Large intestine (tissue), 3 donors: ENCODE measurements around the gene HPN. TPM values are rescaled to one million over a fixed set of nuclear protein-coding genes. Genes with fewer than 3 reads are reported as not detected.
"Not testable (repeated sequence)": the region's sequence is repeated elsewhere in the genome, so short reads cannot be mapped to it uniquely, and the experiment has no call there.

Experiments
- DNase-seq, 2 donors: peaks; one replicate each; pipeline versions ENCODE4 v3.0.0 to v3.0.0-alpha.2; 2013
- H3K27ac ChIP-seq: one replicate; pipeline ENCODE4 v1.5.1; 2013; ENCODE audit warnings: low read length
- H3K27me3 ChIP-seq: 2 replicates; pipeline ENCODE4 v1.6.1; 2013; ENCODE audit warnings: low read length; ENCODE audit not compliant: control insufficient read depth, insufficient read depth
- H3K36me3 ChIP-seq: 2 replicates; pipeline ENCODE4 v1.6.1; 2013; ENCODE audit warnings: low read length; ENCODE audit not compliant: control insufficient read depth, insufficient read depth
- H3K4me1 ChIP-seq: one replicate; pipeline ENCODE4 v1.6.1; 2013; ENCODE audit warnings: low read length; ENCODE audit not compliant: control insufficient read depth, insufficient read depth
- H3K4me3 ChIP-seq: one replicate; pipeline ENCODE4 v1.5.1; 2013; ENCODE audit warnings: low read length
- H3K9me3 ChIP-seq: one replicate; pipeline ENCODE4 v1.6.1; 2013; ENCODE audit warnings: mild to moderate bottlenecking, low read depth, low read length, moderate library complexity; ENCODE audit not compliant: control insufficient read depth
- WGBS: methylation state at CpG from one replicate; pipeline ENCODE4 v1.1.5; 2013; ENCODE audit warnings: low lambda C conversion rate; ENCODE audit not compliant: insufficient coverage; 5-methylcytosine and 5-hydroxymethylcytosine counted together
- polyA plus RNA-seq: library from polyadenylated mRNA; unstranded; fragments of 120-200 nt; gene quantifications from one replicate; pipeline ENCODE4 v1.2.1, GENCODE V29; 2013

Gene HPN
- polyA plus RNA-seq, 1 donor = 309 TPM

DNA sequence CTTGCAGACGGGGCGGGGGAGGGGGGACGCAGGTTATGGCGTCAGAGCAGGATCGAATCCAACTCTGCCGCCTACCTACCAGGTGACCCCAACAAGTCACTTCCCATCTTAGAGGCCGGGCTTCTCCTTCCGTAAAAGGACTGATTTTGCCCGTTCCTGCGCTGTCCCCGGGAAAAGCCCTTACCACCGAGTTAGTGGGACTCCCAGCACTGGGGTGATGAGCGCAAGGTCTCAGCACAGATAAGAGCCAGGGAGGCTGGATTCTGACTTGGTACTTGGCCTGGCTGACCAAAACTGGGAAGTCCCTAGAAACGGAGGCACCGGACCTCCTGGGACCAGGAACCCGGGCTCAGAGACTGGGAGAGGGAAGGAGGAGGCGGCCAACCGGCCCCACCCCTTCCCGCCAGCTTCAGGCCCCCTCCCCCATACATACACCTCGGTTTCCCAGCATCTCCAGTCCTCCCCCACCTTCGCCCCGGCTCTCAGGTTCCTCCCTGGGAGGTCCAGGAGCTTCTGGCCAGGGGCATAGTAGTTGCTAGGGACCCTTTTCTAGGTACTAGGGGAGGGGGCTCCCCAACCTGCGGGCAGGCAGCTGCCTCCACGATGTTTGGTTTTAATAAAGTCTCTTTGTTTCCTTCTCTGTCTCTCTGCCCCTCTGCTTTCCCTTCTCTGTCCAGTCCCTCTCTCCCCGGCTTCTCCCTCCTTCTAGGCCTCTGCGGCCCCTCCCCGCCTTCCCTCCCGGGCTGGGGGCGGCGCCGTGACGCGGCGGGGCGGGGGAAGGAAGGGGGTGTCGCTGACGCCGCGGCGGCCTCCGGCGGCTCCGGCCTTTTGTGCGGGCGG, 41.8 kb upstream of the HPN start, which contains the start of gene GRAMD1A:
Gene GRAMD1A, plus strand, starts transcription at position 826 of the 840 bp plus-strand sequence. CDS start 156 bp downstream, outside the sequence.
- WGBS = 7% methylated on average over 3 of the region's 45 CpGs

DNA sequence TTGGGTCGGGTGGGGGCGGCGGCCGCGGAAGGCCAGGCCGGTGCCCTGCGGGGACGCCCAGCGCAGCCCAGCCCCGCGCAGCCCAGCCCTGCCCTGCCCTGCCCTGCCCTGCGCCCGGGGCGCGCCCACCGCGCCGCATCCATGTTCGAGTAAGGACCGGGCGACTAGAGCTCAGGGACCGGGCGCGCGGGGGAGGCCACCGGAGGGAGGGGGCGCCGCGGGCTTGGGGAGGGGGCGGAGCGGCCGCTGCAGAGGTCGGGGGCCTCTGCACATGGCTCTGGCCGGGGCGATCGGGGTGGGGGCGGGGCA, 41.2 kb upstream of the HPN start:
- WGBS = no CpG with 5 or more reads among the region's 37 CpGs

More for the DNA sequence above, 41.8 kb upstream of the HPN start, which contains the start of gene GRAMD1A:
- Histone ChIP-seq H3K4me3 (peak within 1 kb of the TSS; percentile 64), H3K36me3 (peaks cover 6% of the 10 kb centered on the region), H3K27me3 (no peaks in the 10 kb centered on the region), H3K9me3 (peaks cover 4% of the 10 kb centered on the region), H3K27ac (peak within 1 kb of the TSS; percentile 98), H3K4me1 (peaks cover 38% of the 10 kb centered on the region)
- DNase-seq = peak; percentile 86 to 92

DNA sequence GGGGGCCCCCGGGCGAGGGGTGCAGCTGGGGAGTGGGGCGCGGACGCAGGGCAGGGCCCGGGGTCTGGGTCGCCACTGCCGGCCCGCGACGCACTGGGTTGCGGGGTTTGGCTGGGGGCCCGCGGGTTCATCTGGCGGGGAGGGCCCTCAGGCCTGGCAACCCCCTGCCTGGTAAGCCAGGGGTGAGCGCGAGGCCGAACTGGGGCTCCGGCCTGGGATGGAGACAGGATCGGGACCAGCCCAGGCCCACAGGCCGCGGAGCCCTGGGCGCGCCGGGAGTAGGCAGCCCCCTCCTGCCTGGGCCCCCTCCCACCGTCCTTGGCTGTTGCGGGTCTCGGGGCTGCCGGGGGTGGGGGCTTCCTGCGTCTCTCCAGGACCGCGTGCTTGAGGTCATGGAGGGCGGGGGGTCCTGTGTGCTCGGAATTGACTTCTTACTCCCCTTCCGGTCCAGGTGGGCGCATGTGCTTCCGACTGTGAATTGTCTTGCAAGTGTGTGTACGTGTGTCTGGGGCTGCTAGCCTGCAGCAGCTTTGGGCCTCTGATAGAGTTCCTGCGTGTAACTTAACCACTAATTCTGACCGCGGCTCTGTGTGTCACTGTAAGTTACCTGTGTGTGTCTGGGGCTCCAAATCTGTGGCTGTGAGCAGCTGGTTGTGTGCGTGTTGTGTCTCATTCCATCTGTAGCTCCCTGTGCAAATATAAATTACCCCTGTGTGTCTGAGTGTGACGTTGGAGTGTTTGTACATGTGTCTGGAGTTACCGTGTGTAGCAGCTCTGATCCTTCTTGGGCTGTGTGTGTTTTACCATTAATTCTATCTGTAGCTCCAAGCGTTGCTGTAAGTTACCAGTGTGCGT, 40.6 kb upstream of the HPN start:
- WGBS = no CpG with 5 or more reads among the region's 46 CpGs
- Histone ChIP-seq H3K36me3 (peaks cover 11% of the 10 kb centered on the region), H3K4me1 (peaks cover 45% of the 10 kb centered on the region), H3K9me3 (no peaks in the 10 kb centered on the region), H3K27me3 (no peaks in the 10 kb centered on the region), H3K27ac (peak overlapping the region; percentile 81), H3K4me3 (peak overlapping the region; percentile 60)
- peak; percentile 40 to 77 for DNase-seq

More for the DNA sequence above, 41.2 kb upstream of the HPN start:
- DNase-seq = no peak
- H3K36me3 ChIP-seq = peaks cover 6% of the 10 kb centered on the region
- peak overlapping the region; percentile 81 for H3K27ac ChIP-seq
- H3K9me3 ChIP-seq = no peaks in the 10 kb centered on the region
- H3K27me3 ChIP-seq = no peaks in the 10 kb centered on the region
- peak overlapping the region; percentile 60 for H3K4me3 ChIP-seq
- peaks cover 39% of the 10 kb centered on the region for H3K4me1 ChIP-seq

DNA sequence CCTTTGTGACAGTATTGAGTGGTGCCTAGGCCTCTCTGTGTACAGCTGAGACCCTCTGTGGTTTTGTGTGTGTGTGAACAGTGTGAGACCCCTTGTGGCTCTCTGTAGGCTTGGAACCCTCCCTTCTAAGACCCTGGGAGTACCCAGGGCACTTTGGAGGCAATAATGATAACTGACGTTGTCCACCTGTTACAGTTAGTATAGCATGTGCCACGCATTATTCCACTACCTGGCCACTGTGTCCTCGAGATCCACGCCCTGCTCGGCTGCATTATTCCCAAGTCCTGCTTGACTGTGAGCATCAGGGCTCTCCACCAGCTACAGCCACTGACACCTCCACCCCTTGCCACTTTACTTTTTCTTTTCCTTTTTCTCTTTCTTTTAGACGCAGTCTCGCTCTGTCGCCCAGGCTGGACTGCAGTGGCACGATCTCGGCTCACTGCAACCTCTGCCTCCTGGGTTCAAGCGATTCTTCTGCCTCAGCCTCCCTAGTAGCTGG, 39.4 kb upstream of the HPN start:
- Histone ChIP-seq H3K4me1 (peaks cover 54% of the 10 kb centered on the region), H3K27me3 (no peaks in the 10 kb centered on the region), H3K9me3 (no peaks in the 10 kb centered on the region), H3K4me3 (no peak overlapping the region), H3K27ac (no peak overlapping the region), H3K36me3 (peaks cover 11% of the 10 kb centered on the region)
- WGBS = 74% methylated on average over 3 of the region's 11 CpGs
- no peak for DNase-seq

DNA sequence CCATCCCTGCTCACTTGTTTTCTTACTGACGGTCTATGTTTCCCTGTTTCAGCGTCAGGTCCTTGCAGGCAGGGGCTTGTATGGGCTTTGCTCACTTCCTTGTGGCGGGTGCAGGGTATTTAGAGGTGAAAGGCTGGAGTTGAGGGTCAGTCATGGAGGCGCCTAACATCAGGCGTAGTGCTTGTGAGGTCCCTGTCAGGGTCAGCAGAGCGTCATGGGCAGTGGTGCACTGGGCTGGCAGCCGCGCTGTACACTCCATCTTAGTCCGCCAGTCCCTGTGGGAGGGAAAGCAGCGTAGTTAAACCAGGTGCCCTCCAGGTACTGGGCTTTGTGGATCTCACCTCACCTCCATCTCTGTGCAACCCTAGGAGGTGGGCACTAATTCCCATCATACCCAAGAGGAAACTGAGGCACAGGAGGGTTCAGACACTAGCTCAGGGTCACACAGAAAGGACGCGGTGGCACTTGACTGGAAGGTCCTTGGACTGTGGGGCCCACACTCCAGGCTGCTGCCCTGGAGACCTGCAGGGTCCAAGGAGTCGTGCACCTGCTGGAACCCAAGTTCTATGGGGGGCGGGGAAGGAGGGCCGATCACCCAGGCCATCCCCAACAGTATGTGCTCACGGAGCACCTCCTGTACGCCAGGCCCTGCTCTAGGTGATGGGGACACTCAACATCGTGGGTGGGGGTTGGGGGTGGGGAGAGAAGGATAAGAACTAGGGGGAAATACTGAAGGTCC, 36.8 kb upstream of the HPN start:
- H3K4me3 ChIP-seq = no peak overlapping the region
- no peaks in the 10 kb centered on the region for H3K27me3 ChIP-seq
- no CpG with 5 or more reads among the region's 18 CpGs for WGBS
- no peaks in the 10 kb centered on the region for H3K9me3 ChIP-seq
- H3K36me3 ChIP-seq = peaks cover 21% of the 10 kb centered on the region
- H3K27ac ChIP-seq = no peak overlapping the region
- H3K4me1 ChIP-seq = peaks cover 43% of the 10 kb centered on the region
- no peak for DNase-seq

DNA sequence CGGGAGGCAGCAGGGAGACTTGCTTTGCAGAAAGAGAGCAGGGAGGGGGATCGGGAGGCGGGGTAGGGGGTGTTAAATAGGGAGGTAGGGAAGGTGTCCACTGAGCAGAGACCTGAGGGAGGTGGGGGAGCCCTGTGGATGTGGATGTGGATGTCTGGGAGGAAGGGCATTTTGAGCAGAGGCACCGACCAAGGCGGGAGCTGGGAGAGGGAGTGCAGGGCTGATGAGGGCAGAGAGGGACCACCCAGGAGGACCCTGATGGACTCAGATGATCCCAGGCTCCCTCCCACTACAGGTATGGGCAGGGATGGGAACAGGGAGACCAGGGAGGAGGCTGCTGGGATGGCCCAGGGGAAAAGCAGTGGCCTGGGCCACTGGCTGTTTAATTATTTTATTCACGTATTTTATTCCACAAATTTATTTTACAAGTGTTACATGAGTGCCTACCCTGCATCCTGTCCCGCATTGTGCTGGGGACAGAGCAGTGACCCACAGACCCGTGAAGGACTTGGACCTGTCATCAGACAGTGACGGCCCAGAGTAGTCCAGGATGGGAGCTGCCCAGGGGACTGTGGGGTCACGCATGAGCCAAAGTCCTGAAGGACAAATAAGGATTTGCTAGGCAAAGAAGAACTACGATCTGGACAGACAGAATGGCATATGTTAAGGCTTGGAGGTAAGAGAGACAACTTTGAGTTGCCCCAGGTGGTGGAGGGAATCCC, 36.1 kb upstream of the HPN start:
- Histone ChIP-seq H3K4me1 (peaks cover 43% of the 10 kb centered on the region), H3K27me3 (no peaks in the 10 kb centered on the region), H3K9me3 (no peaks in the 10 kb centered on the region), H3K36me3 (peaks cover 28% of the 10 kb centered on the region), H3K27ac (peak overlapping the region; percentile 66), H3K4me3 (no peak overlapping the region)
- WGBS = 50% methylated on average over 1 of the region's 11 CpGs
- DNase-seq = no peak

DNA sequence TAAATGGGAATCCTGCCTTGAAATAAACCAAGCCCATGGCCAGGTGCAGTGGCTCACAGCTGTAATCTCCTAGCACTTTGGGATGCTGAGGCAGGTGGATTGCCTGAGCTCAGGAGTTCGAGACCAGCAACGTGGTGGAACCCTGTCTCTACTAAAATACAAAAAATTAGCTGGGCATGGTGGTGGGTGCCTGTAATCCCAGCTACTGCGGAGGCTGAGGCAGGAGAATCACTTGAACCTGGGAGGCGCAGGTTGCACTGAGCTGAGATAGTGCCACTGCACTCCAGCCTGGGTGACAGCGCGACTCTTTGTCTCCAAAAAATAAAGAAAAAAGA, 35.5 kb upstream of the HPN start:
- H3K4me3 ChIP-seq, H3K9me3 ChIP-seq, DNase-seq, H3K27me3 ChIP-seq: not testable (repeated sequence)
- WGBS = no CpG with 5 or more reads among the region's 6 CpGs
- peaks cover 43% of the 10 kb centered on the region for H3K4me1 ChIP-seq
- H3K36me3 ChIP-seq = peaks cover 34% of the 10 kb centered on the region
- peak overlapping the region; percentile 66 for H3K27ac ChIP-seq

DNA sequence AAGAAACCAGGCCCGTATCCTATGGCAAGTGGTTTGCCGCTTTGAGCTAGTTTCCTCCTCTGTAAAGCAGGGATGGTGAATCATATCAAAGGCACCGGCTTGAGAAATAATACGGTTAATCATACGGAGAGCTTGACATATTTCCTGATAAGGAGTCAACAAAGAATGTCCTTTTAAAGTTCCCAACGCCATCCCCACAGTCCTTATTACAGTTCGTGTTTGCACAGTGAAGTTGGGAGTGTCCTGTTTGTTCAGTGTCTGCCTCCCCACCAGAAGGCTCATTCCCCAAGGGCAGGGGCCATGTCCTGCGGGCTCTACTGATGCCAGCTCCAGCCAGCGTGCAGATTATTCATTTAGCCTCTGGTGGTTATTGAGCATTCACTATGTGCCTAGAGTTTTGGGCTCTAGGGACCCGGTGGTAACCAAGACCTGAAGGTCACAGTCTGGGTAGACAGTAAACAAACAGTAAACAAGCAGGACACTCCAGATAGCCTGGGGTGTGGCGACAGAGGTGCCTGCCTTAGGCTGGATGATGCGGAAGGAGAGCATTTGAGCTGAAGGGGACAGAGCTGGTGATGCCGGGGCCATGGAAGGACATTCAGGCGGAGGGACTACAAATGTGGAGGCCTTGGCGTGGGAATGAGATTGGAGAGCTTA, 35.1 kb upstream of the HPN start:
- H3K4me3 ChIP-seq = no peak overlapping the region
- H3K9me3 ChIP-seq = no peaks in the 10 kb centered on the region
- no peaks in the 10 kb centered on the region for H3K27me3 ChIP-seq
- peak overlapping the region; percentile 66 for H3K27ac ChIP-seq
- 20% methylated on average over 3 of the region's 15 CpGs for WGBS
- H3K36me3 ChIP-seq = peaks cover 39% of the 10 kb centered on the region
- DNase-seq = peak; percentile 89 to 93
- peaks cover 43% of the 10 kb centered on the region for H3K4me1 ChIP-seq

DNA sequence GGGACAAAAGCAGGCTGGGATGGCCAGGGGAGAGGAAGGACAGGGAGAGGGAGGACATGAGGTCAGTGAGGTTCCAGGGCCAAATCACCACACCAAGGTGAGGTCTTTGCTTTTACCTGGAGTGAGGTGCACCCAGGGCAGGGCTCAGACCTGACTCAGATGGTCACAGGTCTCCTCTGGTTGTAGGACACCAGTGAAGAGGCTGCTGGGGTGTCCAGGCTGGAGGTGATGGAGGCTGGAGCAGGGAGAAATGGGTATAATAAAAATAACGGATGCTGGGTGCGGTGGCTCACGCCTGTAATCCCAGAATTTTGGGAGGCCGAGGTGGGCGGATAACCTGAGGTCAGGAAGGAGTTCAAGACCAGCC, 34.5 kb upstream of the HPN start:
- Histone ChIP-seq H3K36me3 (peaks cover 44% of the 10 kb centered on the region), H3K27me3 (no peaks in the 10 kb centered on the region), H3K4me1 (peaks cover 43% of the 10 kb centered on the region), H3K4me3 (no peak overlapping the region), H3K27ac (peak overlapping the region; percentile 62), H3K9me3 (no peaks in the 10 kb centered on the region)
- DNase-seq = no peak
- no CpG with 5 or more reads among the region's 5 CpGs for WGBS
